ENCODE data around the gene STC2.
"Not testable (repeated sequence)": the region's sequence is repeated elsewhere in the genome, so short reads cannot be mapped to it uniquely, and the experiment has no call there.

DNA sequence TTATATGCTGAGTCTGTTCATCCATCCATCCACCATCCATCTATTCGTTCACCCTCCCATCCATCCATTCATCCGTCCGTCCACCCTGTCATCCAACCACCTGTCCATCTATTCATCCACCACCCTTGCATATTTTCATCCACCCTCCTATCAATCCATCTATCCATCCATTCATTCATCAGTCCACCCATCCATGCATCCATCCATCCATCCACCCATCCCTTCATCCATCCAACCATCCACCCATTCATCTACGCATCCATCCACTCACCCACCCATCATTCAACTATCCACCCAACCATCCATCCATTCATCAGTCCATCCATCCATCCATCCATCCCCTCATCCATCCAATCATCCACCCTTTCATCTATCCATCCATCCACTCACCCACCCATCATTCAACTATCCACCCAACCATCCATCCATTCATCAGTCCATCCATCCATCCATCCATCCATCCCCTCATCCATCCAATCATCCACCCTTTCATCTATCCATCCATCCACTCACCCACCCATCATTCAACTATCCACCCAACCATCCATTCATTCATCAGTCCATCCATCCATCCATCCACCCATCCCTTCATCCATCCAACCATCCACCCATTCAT lies 43.8 kb downstream of the STC2 start:
- not testable (repeated sequence) for TF ChIP-seq CTCF (IDR thresholded peaks at IDR 0.05 in 8 of 11, conservative IDR thresholded peaks at IDR 0.05 in 3 of 11); POLR2A (IDR thresholded peaks at IDR 0.05); POLR2AphosphoS5 (IDR thresholded peaks at IDR 0.05)
